ENCODE measurements around the gene JCHAIN.
"Not testable (repeated sequence)": the region's sequence is repeated elsewhere in the genome, so short reads cannot be mapped to it uniquely, and the experiment has no call there.

JCHAIN gene

DNA sequence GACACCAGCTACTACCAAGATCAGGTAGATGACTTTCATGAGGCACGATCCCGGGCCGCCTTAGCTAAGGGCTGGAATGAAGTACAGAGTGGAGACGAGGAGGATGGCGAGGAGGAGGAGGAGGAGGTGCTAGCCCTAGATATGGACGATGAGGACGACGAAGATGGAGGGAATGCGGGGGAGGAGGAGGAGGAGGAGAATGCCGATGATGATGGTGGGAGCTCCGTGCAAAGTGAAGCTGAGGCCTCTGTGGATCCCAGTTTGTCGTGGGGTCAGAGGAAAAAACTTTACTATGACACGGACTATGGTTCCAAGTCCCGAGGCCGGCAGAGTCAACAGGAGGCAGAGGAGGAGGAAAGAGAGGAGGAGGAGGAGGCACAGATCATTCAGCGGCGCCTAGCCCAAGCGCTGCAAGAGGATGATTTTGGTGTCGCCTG, 22.5 kb upstream of the JCHAIN start:
- DNase-seq (ENCODE audit: low read depth in 2 of 2) = no peak

DNA sequence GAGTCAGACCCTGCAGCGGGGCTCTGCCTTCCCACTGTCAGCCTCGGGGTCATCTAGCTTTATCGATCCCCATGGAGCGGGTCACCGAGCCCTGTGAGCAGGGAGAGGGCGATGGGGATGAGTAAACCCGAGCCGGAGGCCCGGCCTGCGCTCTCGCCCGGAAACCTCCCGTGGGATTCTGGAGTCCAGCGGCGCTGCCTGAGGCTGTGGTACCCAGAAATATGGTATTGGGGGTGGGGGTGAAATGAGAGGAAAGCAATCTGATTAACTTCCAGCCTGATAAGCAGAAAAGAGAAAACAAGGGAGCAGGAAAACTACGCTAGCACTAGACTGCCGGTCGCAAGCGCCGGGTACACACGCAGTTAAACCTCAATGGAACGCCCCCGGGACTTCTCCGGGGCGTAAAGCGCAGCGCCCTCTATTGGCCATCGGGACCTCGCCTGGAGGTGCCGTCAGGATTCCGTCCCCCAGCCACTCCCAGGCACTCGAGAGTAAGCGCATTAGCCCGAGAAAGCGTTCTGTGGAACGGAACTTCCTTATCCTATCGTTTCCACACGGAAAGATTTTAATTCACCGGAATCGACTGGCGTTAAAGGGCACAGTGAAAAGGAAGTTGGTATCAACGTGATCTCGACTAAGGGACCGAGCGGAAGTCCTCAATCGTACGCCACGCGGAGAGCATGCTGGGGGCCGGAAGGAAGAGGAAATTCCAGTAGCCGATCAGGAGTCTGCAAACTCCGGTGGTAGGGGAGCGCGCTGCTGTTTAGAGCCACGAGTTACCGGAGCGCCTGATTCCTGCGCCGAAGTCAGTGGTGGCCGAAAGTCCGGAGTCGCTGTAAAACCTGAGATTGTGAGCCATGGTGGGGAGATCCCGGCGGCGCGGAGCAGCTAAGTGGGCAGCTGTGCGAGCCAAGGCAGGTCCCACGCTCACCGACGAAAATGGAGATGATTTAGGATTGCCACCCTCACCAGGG, 21.8 kb upstream of the JCHAIN start, which contains the start of gene UTP3:
Gene UTP3 (plus strand): TSS at position 712 of the 974 bp plus-strand sequence. CDS start 146 bp downstream, at position 858.
- DNase-seq (ENCODE audit: low read depth in 2 of 2) = peak; percentile 92 to 93

DNA sequence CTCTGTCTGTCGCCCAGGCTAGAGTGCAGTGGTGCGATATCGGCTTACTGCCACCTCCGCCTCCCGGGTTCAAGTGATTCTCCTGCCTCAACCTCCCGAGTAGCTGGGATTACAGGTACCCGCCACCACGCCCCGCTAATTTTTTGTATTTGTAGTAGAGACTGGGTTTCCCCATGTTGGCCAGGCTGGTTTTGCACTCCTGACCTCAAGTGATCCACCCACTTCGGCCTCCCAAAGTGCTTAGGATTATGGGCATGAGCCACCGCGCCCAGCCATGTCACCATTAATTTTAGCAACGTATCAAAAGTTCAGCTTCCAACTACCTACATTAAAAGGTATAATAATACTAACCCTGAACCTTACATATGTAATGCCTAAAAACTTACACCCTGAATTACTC, 21.1 kb upstream of the JCHAIN start:
- no peak for DNase-seq (ENCODE audit: low read depth in 2 of 2)

DNA sequence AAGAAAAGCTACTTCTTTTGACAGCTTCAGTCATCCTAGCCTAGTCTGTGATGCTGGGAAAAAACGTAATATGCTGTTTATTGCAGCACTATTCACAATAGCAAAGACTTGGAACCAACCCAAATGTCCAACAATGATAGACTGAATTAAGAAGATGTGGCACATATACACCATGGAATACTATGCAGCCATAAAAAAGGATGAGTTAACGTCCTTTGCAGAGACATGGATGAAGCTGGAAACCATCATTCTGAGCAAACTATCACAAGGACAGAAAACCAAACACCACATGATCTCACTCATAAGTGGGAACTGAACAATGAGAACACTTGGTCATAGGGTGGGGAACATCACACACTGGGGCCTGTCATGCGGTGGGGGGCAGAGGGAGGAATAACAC, 15.8 kb upstream of the JCHAIN start:
- DNase-seq (ENCODE audit: low read depth in 2 of 2) = not testable (repeated sequence)

DNA sequence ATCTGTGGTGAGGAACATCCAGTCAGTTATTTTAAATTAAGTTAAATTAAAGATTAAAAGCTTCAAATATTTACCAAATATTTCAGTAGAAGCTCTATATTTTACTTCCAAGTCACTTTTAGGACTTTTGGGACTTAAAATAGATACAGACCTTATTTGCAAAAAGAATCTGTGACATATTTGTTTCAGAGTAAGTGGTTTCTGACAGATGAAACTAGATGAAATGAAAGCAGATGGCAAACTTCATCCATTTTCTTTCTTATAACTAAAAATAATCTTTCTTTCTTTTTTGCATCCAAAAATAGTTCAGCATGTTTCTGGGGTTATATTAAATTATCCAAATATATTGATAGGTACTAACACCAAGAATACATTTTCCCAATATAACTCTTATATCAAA, 15.4 kb upstream of the JCHAIN start:
- no peak for DNase-seq (ENCODE audit: low read depth in 2 of 2)

DNA sequence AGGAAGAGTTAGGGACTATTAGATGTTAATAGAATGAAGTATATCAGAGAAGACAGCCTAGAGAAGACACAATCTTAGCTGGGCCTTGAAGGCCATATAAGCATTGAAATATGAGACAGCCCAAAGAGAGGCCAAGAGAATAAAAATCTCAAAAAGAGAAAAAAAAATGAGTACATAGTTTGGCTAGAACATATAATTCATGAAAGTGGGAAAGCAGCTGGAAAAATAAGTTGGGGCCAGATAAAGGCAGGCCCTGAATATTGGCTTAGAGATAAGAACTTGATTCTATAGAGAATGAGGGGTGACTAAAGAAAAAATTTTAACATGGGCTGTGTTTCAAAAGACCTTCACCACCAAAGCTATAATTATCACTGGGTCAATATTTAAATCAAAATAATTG, 14.6 kb upstream of the JCHAIN start:
- no peak for DNase-seq (ENCODE audit: low read depth in 2 of 2)

DNA sequence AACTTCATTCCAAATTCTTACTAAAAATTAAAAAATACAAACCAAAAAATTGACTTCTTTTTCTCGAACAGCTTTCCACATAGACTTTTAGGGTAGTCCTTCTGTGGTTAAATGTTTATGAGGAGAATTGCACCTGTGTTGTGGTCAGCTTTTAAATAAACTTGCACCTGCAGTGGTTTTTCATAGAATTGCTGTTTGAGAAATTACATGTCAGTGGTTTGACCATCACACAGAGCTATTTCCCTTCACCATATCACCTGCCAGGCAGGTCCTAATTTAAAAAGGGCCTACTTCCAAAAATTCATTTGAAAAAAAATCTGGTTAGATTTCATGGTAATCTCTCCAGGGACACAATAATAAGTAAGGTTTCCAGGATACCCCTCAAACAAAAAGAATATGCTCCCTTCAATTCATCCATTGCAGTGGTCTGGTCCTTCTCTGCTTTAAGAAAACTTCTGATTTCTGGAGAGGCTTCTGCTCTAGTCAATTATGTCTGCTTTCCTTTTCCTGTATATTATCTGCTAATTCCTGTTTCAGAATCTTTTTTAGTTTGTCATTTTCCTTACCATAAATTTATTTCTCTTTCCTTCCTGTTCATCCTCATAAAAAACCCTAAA, 12.2 kb upstream of the JCHAIN start:
- no peak for DNase-seq (ENCODE audit: low read depth in 2 of 2)

DNA sequence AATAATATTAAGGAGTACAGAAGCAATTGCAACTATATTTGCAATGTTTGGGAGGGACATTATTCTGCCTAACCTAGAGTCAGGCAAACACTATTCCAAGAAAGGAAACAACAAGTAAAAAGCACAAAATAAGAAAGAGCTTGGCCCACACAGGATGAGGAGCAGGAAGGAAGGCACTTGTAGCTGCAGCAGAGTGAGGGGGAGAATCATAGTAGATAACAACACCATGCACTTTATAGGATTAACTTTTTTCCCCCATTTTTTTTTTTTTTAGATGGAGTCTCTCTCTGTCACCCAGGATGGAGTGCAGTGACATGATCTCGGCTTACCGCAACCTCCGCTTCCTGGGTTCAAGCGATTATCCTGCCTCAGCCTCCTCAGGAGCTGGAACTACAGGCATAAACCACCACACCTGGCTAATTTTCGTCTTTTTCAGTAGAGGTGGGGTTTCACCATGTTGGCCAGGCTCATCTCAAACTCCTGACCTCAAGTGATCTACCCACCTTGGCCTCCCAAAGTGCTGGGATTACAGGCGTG, 10.3 kb upstream of the JCHAIN start:
- no peak for DNase-seq (ENCODE audit: low read depth in 2 of 2)

DNA sequence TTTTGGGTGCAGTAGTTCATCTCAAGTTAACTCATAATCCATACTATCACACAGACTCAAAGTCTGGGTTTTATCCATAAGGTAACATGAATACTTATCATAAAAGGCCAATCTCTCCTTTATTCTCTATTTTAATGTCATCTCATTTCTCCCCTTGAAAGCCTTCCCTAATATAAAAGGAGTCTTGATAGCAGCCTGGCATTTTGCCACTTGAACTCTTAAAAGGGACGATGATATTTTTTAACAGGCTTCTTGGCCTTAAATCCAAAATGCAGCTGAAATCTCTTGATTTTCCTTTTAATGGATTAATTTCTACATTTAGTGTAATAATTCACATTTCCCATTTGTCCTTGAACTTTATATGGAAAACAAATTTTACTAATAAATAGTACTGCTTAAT, 8.4 kb upstream of the JCHAIN start:
- DNase-seq (ENCODE audit: low read depth in 2 of 2) = no peak

DNA sequence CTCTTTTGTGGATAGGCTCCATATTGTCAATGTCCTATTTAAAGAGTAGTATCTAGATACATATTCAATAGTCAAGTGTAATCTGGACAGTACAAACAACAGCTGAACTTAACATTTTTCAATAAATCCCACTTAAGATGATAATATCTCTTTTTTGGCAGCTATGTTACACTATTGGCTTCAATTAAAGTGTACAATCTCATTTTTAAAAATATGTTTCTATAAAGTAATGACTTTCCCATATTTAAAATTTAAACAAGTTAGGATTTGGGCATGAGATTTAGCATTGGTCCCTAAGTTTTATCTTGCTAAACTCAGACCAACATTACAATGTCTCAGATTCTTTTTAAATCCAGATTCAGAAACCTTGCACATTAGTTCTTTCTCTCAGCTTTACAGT, 7.9 kb upstream of the JCHAIN start:
- DNase-seq (ENCODE audit: low read depth in 2 of 2) = no peak

DNA sequence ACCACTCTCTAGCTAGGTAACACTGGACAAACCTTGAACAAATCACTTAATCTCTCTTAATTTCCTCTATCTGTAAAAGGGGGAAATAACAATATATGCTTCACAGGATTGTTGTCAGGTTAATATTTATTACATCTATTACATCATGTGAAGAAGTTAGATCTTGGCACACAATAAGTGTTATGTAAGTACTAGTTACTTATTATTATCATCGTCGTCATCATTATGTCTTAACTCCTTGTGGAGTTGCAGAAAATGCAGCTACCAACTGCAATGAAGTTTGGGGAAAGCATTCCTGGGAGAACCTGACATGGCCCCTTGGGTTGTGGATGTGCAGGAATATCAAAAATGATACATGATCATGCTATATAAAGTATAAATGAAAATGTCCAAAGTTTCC, 4.8 kb upstream of the JCHAIN start:
- no peak for DNase-seq (ENCODE audit: low read depth in 2 of 2)

DNA sequence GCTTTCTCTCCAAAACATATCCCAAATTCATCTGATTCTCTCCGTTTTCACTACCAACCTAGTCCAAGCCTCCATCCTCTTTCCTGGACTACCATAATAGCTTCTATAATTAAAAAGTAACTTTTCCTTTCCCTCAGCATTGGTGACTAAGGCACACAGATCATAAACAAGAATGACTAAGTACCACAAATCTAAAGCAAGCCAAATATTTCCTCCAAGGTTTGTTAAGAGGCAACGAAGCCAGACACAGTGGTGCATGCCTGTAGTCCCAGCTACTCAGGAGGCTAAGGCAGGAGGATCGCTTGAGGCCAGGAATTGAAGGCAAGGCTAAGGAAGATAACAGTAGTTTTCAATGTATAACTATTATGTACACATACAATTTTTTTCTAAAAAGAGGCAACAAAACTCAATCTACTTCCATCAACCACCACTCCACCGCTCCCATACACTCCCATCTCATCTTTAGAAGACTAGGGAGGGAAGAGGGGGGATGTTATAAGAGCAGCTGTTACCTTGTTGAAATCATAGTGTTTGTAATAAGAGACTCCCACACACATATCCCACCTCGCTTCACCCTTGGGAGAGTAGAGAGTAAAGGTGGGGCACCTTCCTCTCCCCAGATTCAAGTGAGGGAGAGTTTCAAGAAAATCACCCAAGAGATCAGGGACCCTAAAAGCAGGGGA, 4.2 kb upstream of the JCHAIN start:
- no peak for DNase-seq (ENCODE audit: low read depth in 2 of 2)

DNA sequence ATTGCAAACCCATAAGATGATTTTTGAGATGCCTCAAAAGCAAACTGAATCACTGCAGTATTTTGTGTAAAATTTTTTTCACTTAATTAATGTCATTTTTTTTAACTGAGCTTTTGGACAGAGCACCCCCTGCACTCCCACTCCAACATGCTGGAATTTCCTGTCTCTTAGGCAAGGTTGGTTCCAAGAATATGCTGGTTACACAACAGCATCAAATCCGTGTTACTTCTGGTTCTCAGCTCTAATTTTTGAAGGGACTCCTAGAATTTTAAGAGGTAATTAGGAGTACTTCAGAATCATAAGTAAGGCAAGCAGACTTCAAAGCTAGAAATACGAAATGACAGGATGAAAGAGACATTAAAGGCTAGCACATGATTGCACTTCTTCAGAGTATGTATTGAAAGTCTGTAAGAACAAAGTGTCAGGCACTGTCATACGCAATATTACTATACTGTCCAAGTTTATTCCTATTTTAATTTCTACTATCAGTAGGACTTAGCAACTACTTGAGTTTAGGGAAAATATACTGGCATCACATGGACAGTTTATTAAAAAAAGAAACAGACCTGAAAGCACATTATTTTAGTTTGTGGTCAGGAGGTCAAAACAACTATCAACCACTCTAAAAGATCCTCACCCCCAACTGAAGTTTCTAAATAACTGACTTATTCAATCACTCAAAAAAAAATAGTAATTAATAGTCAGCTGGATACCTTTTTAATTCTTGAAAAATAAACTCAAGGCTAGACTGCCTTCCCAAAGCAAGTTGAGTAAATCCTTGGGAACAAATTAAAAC, 1.6 kb upstream of the JCHAIN start:
- no peak for DNase-seq (ENCODE audit: low read depth in 2 of 2)

DNA sequence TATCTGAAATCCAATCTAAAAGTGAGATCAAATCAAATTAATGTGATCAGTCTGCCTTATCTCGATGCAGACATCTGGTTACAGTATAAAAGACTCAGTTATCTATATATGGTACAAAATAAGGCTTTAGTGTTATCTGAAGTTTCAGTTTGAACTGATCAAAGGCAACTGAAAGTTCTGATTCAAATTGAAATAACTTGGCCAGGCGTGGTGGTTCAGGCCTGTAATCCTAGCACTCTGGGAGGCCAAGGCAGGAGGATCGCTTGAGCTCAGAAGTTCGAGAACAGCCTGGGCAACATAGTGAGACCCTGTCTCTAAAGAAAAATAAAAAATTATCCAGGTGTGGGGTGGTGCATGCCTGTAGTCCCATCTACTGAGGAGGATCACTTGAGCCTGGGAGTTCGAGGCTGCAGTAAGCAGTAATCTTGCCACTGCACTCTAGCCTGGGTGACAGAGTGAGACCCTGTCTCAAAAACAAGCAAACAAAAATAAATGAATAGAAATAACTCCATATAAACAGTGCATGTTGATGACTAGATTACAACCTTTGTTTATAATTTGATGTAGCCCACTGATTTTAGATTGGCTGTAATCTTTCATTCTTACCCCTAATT, 4.9 kb downstream of the JCHAIN start:
- DNase-seq (ENCODE audit: low read depth in 2 of 2) = not testable (repeated sequence)

DNA sequence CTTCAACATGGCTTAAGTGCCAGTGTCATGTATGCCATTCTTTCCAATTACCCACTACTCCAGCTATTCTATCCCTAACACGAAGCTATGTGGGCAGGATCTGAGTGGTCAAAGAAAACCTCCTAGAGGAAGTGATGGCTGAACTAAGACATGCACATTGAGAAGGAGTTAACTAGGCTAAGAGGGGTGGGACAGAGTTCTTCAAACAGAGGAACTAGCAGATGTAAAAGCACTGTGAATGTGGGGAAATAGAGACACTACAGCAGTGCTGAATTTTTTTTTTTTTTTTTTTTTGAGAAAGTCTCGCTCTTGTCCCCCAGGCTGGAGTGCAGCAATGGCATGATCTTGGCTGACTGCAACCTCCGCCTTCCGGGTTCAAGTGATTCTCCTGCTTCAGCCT, 6.2 kb downstream of the JCHAIN start:
- DNase-seq (ENCODE audit: low read depth in 2 of 2) = no peak

DNA sequence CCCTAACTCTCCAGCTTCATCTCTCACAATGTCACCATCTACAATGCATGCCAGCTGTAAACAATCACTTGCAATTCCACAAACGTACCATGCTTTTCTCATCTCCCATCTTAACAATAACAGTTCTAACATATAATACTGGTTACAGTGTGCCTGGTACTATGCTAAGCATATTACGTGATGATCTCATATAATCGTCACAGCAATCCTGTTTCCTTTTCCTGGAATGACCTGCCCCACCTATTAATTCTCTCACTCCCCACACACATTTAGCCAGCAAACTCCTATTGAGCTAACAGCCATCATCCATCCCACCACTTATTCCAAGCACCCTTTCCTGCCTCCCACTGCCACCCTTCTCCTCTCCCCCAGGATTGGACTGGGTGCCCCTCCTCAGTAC, 7.9 kb downstream of the JCHAIN start:
- no peak for DNase-seq (ENCODE audit: low read depth in 2 of 2)

DNA sequence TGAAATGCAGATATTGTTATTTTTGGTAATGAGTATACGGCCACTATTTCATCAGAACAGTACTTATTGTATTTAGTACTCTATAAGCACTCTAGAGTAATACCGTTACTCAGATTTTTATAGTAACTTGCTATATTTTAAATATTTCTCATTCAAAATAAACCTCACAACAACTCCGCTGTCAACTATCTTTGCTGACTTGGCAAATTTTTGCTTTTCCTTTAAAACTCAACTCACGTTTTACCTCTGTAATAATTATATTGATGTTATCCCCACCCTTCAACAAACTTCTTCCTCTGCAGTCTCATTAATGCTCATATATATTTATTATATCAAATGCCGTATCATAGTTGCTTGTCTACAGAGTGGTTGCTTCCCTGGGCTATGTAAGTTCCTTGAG, 9.0 kb downstream of the JCHAIN start:
- DNase-seq (ENCODE audit: low read depth in 2 of 2) = no peak

DNA sequence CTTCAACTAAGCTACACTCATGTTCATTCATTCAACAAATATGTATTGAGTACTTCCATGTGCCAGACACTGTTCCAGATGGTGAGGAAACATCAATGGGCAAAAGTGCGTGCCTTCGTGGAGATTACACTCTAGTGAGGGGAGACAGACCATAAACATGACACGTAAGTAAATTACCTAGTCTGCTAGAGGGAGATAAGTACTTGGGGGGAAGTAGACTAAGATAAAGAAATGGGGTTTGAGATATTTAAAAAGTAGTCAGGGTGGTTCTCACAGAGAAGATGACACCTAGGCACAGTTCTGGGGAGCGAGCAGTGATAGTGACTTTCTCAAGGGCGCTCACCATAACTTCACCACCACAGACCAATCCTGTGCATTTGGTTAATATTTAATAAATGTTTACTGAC, 11.7 kb downstream of the JCHAIN start:
- no peak for DNase-seq (ENCODE audit: low read depth in 2 of 2)

DNA sequence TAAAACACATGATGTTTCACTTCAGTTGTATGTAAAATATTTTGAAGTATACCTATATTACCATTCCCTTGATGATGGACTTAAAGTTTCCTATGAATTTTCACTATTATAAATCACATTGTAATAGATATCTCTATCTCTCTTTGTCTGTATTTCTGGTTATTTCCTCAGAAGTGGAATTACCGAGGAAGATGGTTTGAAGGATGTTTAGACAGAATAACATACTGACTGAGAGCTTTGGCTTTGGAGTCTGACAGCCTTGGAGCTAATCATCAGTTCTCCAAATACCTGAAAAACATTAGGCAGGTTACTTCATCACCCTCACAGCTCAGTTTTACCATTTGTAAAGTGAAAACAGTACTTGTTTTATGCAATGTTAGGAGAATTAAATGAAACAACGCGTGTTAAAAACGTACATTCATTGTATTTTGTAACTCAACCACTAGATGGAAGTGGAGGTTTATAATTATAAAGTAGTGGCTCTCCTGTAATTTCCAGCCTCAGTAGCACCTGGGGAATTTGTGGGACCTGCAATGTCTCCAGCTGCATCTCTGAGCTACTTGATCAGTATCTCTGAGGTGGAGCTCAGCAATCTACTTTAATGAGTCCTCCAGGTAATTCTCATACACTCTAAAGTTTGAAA, 14.3 kb downstream of the JCHAIN start:
- DNase-seq (ENCODE audit: low read depth in 2 of 2) = no peak

DNA sequence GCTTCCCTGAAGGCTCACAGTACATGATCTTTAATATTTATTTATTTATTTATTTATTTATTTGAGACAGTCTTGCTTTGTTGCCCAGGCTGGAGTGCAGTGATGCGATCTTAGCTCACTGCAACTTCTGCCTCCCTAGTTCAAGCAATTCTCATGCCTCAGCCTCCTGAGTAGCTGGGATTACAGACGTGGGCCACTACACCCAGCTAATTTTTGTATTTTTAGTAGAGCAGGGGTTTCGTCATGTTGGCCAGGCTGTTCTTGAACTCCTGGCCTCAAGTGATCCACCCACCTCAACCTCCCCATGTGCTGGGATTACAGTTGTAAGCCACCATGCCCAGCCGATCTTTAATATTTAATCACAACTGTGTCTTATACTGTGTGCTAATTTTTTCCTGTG, 15.6 kb downstream of the JCHAIN start:
- DNase-seq (ENCODE audit: low read depth in 2 of 2) = not testable (repeated sequence)
